GM21717 (cell line): Measurements from ENCODE around the gene DRG1.
"Not testable (repeated sequence)": the region's sequence is repeated elsewhere in the genome, so short reads cannot be mapped to it uniquely, and the experiment has no call there.

Experiments
- ATAC-seq: cut with Tn5 transposase; IDR thresholded peaks from one replicate; pipeline ENCODE4 v1.9.1; 2021; ENCODE audit warnings: mild to moderate bottlenecking, moderate library complexity; ENCODE audit not compliant: unreplicated experiment

DRG1 gene

DNA sequence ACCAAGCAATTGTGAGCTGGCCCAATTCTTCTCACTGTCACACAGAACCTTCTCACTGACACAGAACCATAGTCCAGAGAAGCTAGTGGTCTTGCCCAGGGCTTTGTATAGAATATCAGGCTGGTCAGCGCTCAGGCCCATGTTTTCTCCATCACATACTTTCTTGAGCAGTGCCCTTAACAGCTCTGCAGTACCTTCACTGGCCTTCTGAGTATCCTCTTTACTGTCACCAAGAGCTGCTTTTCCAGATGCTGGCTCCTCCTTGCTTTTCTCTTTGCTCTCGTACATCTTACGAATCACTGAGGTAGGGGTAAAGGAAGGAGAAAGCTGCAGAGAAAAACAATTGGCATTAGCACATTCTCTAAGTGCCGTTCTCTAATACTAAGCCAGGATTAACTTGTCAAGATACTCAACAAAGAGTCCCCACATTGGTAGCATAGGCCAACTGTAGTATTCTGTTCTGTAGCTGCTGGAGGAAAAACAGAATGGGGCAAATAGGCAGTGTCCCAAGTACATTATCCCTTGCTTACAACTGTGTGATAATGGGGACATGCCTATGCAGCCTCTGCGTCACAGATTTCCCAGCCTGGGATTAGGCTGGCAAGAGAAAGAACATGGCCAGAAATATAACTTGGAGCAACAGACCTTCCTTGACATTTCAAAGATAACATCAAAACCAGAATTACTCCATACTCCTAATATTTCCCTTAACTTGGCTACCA, 43.5 kb downstream of the DRG1 start:
- ATAC-seq: no peak

DNA sequence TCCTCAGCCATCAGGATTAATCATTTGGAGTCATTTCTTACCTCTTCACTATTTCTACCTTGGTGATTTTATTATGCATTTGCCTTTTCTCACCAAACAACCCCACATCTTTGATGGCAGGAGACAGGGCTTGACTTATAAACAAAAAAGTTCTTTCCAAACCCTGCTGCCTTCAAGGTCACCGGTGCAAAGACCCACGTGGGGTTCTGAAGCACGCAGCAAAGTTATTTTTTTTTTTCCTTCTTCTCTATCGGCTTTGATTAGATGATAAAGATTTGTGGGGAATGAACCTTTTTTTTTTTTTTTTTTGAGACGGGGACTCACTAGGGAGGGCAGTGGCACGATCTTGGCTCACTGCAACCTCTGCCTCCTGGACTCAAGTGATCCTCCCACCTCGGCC, 44.1 kb downstream of the DRG1 start:
- ATAC-seq: no peak

DNA sequence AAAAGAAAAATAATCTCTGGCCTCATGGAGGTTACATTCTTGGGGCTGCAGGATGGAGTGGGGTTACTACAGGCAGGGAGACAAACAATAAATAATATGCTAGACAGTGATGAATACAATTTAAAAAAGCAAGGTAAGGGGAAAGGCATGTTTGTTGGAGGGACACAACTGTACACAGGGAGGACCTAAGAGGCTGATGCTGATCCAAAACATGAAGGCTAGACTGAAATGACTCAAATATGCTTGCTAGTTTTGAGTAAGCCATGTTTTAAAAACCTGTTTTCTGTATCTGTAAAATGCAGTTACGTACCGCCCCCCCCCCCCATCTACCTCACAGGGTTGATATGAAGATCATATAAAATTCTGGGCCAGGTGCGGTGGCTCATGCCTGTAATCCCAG, 46.2 kb downstream of the DRG1 start:
- no peak for ATAC-seq

DNA sequence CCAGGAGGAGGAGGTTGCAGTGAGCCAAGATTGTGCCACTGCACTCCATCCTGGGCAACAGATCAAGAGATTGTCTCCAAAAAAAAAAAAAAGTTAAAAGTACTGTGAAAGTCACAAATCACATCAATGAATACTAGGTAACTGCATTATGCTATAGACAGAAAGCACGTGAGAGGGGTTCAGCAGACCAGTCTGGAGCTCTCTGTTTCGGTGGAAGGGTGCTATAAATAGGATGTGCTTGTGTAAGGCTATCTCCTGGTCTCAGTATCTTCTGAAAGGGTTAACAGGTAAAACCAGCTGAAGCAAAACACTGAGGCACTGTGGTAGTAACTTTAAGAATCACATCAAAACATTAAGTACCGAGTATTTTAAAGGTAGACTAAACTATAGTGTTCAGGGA, 46.8 kb downstream of the DRG1 start:
- ATAC-seq: no peak

DNA sequence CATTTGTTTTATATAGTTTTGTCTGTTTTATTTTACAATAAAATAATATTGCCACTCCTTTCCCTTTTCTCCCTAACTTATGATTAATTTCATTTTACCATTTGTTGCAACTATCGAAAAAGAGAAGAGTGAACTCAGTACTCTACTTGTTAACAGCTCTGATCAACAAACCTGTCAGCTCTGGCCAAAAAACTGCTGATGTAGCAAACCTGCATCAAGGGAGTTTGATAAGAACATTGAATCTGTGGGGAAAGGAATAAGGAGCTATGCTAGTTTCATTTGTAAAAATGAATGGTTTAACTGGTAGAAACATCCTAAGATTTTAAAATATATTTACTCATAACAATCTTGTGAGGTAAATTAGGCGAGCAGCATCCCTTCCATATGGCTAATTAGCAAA, 47.4 kb downstream of the DRG1 start:
- ATAC-seq: no peak

DNA sequence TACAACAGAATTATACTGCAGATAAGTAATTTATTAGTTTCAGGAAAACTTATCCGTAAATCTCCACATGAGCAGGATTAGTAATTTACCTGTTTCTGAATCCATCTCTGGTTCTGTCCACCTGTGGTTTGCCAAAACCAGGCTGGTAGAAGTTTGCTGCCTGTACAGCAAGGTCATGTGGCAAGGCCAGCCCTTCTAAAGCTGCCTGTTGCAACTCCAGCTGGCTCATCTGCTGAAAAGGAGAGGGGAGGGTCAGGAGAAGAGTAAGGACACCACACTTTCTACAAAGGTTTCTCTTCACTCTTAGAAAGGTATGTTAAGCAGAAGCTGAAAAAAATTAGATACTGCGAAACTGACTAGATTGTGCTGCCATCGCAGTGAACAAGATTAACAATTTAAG, 47.9 kb downstream of the DRG1 start:
- no peak for ATAC-seq

DNA sequence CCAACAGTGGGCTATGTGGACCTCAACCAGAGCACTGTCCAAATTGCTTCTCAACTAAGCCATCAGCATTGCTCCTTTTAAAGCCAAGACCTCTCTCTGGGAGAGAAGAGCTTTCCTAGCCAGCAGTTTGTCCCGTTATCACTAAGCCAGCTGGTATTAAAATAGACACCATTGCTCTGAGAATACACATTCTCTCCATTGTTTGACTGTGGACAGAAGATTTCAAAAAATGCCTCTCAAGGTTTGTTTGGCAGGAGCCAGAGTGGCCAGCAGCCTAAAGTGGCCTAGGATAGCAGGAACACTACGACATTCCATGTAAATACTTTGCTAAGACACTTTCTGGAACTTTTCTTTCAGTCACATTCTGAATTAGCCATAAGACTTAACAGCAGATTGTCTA, 49.0 kb downstream of the DRG1 start:
- ATAC-seq: no peak

DNA sequence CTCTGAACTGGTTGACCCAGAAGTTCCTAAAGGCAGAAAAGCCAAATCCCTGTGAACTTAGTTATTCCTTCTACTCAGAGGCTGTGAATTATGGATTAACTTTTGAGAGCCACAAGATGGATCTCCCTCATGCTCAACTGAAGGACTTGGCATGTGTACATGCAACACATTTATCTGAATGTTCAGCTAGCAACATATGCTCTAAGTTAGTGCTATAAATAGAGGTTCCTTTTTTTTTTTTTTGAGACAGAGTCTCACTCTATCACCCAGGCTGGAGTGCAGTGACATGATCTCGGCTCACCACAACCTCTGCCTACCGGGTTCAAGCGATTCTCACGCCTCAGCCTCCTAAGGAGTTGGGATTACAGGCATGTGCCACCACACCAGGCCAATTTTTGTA, 50.1 kb downstream of the DRG1 start:
- no peak for ATAC-seq

DNA sequence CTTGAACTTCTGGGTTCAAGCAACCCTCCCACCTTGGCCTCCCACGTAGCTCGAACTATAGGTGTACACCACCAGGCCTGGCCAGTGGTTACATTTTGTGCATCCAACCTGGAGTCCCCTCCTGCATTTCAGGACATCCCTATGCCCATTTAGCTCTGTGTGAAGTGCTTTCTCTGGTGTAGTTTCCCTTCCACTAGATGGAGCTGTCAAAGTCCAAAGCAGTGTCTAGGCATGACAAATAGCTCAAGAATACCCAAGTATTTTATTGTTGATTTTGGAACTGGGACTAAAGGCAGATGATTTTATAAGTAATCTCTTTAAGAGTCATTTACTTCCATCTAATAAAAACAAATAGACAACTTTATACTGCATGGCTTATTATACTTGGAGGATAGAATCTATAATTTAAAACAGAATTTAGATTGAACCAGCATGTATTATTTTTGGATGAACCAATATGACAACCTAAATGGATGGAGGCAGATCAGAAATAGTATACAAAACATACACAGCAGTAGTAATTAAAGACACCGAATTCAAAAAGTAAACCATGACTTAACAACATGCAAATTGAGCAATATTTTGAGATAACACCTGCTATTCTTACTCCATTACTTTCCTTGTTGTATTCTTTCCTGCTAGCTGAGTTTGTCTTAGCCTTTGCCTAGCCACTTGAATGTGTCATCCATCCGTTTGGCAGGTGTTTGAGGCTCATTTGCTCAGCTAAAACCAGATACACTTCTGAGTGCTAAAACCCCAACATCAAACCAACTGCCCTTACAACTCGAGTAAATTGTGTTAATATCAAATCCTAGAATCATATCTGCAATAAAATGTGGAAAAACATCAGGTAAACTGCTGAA, 52.5 kb downstream of the DRG1 start:
- no peak for ATAC-seq

DNA sequence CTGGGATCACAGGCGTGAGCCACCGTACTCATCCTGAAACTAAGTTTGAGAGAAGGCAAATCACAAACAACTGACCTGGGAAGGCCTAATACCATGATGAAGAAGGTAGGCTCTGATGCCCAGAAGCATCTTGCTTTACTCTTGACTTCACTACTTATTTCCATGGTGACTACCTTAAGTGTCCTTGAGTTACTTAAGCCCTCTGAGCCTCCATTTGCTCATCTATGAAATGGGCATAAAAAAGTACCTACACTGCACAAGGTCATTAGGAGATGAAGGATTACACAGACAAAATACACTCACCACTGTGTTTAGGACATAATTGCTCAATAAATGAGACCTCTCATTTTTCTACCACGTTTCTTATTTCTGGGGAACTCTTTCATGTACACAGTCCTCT, 62.3 kb downstream of the DRG1 start:
- no peak for ATAC-seq

DNA sequence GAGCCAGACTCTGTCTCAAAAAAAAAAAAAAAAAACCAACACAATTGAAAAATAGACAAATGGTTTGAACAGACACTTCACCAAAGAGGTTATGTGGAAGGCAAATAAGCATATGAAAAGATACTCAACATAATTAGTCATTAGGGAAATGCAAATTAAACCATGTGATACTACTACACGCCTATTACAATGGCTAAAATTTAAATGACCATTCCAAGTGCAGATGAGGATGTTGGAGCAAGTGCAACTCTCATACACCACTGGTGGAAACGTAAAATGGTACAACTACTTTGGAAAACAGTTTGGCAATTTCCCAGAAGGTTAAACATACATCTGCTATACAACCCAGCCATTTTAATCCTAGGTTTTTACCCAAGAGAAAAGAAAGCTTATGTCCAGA, 65.9 kb downstream of the DRG1 start:
- no peak for ATAC-seq

DNA sequence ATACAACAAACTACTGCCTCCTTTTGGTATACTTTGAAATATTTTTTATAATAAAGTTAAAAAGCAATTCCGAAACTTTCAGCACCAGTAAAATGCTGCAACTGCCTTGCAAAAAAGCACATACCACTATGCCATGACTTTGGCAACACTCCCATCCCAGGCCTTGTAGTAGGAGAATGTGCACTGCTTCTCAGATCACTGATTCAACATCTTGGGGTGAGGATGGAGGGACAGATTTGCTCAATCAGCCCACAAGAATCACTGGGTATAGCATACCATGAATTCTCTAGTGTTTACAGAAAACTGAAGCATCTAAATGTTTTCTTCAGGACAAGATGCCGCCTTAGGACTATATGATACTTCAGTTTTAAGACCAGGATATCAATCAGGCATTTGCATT, 75.3 kb downstream of the DRG1 start:
- ATAC-seq: no peak

DNA sequence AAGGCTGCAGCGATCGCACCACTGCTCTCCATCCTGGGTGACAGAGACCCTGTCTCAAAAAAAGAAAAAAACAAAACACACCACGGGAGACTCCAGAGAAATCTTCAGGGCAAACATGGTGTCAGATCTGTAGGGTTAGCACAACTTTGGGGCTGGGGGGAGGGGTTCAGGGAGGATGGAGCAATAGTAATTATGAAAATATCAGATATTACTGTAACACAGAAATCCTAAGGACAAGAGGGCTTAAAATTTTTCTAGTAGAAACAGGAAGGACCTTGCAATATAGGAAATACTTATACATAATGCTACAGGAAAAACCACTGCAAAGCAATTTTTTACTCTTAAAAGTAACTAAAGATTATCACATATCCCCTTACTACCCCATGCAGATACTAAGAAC, 76.4 kb downstream of the DRG1 start:
- ATAC-seq: no peak

DNA sequence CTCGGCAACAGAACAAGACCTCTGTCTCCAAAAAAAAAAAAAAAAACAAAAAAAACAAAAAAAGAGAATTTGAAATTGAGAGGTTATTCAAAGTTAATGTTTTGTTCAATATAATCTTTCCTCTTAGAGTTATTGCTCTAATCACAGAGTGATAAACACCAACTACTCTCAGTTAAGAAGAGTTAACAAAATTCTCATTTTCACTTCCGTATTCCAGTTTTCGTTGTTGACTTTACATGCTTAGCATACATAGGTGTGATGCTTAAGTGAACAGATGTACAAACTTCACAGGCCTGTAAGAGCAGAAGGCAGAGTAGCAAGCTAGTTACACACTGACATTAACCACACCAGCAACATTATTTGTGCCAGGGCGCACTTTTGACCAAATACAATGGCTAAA, 77.9 kb downstream of the DRG1 start:
- ATAC-seq: peak; percentile 58

DNA sequence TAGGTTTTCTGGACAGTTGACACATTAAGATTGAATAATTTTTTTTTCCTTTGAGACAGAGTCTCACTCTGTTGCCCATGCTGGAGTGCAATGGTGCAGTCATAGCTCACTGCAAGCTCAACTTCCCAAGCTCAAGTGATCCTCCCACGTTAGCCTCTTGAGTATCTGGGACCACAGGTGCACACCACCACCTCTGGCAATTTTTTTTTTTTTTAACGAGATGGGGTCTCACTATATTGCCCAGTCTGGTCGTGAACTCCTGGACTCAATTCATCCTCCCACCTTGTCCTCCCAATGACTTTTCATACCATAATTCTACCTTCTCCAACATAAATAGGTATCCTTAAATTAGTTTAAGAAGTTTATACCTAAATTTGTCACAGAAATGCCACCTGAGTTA, 81.7 kb downstream of the DRG1 start:
- no peak for ATAC-seq

DNA sequence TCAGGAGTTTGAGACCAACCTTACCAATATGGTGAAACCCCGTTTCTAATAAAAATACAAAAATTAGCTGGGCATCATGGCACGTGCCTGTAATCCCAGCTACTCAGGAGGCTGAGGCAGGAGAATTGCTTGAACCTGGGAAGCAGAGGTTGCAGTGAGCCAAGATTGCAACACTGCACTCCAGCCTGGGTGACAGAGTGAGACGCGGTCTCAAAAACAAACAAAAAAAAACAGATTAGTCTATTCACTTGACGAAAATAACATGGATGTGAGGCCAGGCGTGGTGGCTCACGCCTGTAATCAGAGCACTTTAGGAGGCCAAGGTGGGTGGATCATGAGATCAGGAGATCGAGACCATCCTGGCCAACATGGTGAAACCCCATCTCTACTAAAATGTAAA, 83.1 kb downstream of the DRG1 start:
- not testable (repeated sequence) for ATAC-seq
